ENCODE results near the gene AFF4. TPM values are rescaled to one million over a fixed set of nuclear protein-coding genes. Genes with fewer than 3 reads are reported as not detected.

AFF4 gene
- total and polyA plus RNA-seq, 10 of the 15 experiments (the other 5 are each of a cell fraction or from before 2014, with no cell fraction given): 1.1 to 20.2 (median 10.4) TPM

DNA sequence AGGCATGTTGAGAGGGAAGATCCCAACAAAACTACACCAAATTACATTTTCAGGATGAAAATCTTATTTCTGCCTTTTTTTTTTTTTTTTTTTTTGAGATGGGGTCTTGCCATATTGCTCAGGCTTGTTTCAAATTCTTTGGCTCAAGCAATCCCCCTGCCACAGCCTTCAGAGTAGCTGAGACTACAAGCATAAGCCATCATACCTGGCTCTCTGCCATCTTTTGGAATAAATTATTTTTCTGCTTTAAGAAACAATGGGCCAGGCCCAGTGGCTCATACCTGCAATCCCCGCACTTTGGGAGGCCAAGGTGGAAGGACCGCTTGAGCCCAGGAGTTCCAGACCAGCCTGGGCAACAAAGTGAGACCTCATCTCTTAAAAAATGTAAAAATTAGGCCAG is 14.3 kb downstream of the AFF4 start:
- no peak overlapping the region for H2AFZ ChIP-seq (ENCODE audit: control insufficient read depth, low read depth, low read length)
- H3K27ac ChIP-seq (ENCODE audit: control insufficient read depth, insufficient read depth): no peak overlapping the region
- H3K27me3 ChIP-seq (replicated peaks in 1 of 2; ENCODE audit: control insufficient read depth in 2 of 2, insufficient read depth in 2 of 2, low read length in 1 of 2): no peaks in the 10 kb centered on the region
- 100% methylated on average over 2 of the region's 2 CpGs for WGBS (ENCODE audit: insufficient coverage, insufficient replicate concordance, low lambda C conversion rate, missing lambda C conversion rate)
- H3K4me1 ChIP-seq (ENCODE audit: control insufficient read depth, insufficient read depth, low read length): no peaks in the 10 kb centered on the region
- ChIA-PET POLR2A (interaction anchor here (0.6 to 0.9 kb wide), 2 partner anchors 13 to 111 kb away, joined by 4 read pairs; no protein-coding TSS in a partner anchor), CTCF (no interaction called here), SMC1A (ENCODE audit: uncharacterized antibody, unreplicated experiment) (no interaction called here), RAD21 (ENCODE audit: unreplicated experiment) (interaction anchor here (0.7 kb wide), 1 partner anchor 77 kb away, joined by 3 read pairs; no protein-coding TSS in a partner anchor)
- peaks cover 4% of the 10 kb centered on the region; the same call in 1 of the 2 replicates for H4K20me1 ChIP-seq (ENCODE audit: control insufficient read depth, insufficient read depth)
- intact Hi-C loops (cut with micrococcal nuclease; ENCODE audit: unreplicated experiment) (no loop called here), in situ Hi-C loops (cut with MboI) (no loop called here)
- H3K4me3 ChIP-seq: no peak overlapping the region
- H3K9me3 ChIP-seq (replicated peaks; ENCODE audit: control insufficient read depth, insufficient read depth, low read length): no peaks in the 10 kb centered on the region
- DNase-seq (ENCODE audit: low read depth, low spot score) (no peak), ATAC-seq (no peak), FAIRE-seq (no peak)
- peaks cover 41% of the 10 kb centered on the region for H3K79me2 ChIP-seq (ENCODE audit: control insufficient read depth, insufficient read depth, low read length)
- no peak overlapping the region for H3K9ac ChIP-seq (ENCODE audit: control insufficient read depth, insufficient read depth, low read length)
- no peak overlapping the region for H3K4me2 ChIP-seq (ENCODE audit: control insufficient read depth, insufficient read depth)
- no TSS peak for BruUV-seq (replicated peaks)
- H3K36me3 ChIP-seq (ENCODE audit: control insufficient read depth in 2 of 2, insufficient read depth in 2 of 2, low read length in 1 of 2): 0 out of 4 replicates have a peak, but pooled peaks cover 0 to 2% of the 10 kb centered on the region in 2 experiments
- TF ChIP-seq PAX5 (IDR thresholded peaks at IDR 0.05; ENCODE audit: borderline replicate concordance, low read depth, low read length) (no peak), NFIC (IDR thresholded peaks at IDR 0.05; ENCODE audit: low read depth, low read length) (no peak), ZNF622 (IDR thresholded peaks at IDR 0.05) (no peak), SMAD1 (IDR thresholded peaks at IDR 0.05; ENCODE audit: low read depth, partially characterized antibody) (no peak), TCF12 (IDR thresholded peaks at IDR 0.05; ENCODE audit: low read depth, low read length) (no peak), TCF3 (IDR thresholded peaks at IDR 0.05; ENCODE audit: borderline replicate concordance, insufficient read depth, low read depth, low read length) (no peak), CREM (IDR thresholded peaks at IDR 0.05; ENCODE audit: low read depth) (no peak), GABPA (IDR thresholded peaks at IDR 0.05; ENCODE audit: low read depth) (no peak), ZNF384 (IDR thresholded peaks at IDR 0.05; ENCODE audit: borderline replicate concordance, low read depth, low read length) (no peak), ASH2L (IDR thresholded peaks at IDR 0.05; ENCODE audit: borderline replicate concordance, low read depth) (no peak), CBX5 (IDR thresholded peaks at IDR 0.05; ENCODE audit: low read depth) (no peak), RFX5 (IDR thresholded peaks at IDR 0.05; ENCODE audit: low read depth, low read length) (no peak)
- TF ChIP-seq, protein P1, sequence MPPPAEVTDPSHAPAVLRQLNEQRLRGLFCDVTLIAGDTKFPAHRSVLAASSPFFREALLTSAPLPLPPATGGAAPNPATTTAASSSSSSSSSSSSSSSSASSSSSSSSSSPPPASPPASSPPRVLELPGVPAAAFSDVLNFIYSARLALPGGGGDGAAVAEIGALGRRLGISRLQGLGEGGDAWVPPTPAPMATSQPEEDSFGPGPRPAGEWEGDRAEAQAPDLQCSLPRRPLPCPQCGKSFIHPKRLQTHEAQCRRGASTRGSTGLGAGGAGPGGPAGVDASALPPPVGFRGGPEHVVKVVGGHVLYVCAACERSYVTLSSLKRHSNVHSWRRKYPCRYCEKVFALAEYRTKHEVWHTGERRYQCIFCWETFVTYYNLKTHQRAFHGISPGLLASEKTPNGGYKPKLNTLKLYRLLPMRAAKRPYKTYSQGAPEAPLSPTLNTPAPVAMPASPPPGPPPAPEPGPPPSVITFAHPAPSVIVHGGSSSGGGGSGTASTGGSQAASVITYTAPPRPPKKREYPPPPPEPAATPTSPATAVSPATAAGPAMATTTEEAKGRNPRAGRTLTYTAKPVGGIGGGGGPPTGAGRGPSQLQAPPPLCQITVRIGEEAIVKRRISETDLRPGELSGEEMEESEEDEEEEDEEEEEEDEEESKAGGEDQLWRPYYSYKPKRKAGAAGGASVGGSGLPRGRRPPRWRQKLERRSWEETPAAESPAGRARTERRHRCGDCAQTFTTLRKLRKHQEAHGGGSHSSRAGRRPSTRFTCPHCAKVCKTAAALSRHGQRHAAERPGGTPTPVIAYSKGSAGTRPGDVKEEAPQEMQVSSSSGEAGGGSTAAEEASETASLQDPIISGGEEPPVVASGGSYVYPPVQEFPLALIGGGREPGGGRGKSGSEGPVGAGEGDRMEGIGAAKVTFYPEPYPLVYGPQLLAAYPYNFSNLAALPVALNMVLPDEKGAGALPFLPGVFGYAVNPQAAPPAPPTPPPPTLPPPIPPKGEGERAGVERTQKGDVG (CRISPR knock-in tag; IDR thresholded peaks at IDR 0.05): no peak
- TF ChIP-seq, protein P2, sequence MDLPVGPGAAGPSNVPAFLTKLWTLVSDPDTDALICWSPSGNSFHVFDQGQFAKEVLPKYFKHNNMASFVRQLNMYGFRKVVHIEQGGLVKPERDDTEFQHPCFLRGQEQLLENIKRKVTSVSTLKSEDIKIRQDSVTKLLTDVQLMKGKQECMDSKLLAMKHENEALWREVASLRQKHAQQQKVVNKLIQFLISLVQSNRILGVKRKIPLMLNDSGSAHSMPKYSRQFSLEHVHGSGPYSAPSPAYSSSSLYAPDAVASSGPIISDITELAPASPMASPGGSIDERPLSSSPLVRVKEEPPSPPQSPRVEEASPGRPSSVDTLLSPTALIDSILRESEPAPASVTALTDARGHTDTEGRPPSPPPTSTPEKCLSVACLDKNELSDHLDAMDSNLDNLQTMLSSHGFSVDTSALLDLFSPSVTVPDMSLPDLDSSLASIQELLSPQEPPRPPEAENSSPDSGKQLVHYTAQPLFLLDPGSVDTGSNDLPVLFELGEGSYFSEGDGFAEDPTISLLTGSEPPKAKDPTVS (IDR thresholded peaks at IDR 0.05; ENCODE audit: low read depth, low read length): no peak
- TF ChIP-seq, protein P3, sequence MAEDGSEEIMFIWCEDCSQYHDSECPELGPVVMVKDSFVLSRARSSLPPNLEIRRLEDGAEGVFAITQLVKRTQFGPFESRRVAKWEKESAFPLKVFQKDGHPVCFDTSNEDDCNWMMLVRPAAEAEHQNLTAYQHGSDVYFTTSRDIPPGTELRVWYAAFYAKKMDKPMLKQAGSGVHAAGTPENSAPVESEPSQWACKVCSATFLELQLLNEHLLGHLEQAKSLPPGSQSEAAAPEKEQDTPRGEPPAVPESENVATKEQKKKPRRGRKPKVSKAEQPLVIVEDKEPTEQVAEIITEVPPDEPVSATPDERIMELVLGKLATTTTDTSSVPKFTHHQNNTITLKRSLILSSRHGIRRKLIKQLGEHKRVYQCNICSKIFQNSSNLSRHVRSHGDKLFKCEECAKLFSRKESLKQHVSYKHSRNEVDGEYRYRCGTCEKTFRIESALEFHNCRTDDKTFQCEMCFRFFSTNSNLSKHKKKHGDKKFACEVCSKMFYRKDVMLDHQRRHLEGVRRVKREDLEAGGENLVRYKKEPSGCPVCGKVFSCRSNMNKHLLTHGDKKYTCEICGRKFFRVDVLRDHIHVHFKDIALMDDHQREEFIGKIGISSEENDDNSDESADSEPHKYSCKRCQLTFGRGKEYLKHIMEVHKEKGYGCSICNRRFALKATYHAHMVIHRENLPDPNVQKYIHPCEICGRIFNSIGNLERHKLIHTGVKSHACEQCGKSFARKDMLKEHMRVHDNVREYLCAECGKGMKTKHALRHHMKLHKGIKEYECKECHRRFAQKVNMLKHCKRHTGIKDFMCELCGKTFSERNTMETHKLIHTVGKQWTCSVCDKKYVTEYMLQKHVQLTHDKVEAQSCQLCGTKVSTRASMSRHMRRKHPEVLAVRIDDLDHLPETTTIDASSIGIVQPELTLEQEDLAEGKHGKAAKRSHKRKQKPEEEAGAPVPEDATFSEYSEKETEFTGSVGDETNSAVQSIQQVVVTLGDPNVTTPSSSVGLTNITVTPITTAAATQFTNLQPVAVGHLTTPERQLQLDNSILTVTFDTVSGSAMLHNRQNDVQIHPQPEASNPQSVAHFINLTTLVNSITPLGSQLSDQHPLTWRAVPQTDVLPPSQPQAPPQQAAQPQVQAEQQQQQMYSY (CRISPR knock-in tag; IDR thresholded peaks at IDR 0.05): no peak
